CD4-positive, alpha-beta memory T cell (primary cell): ENCODE measurements around the gene RHOA. TPM values are rescaled to one million over a fixed set of nuclear protein-coding genes. Genes with fewer than 3 reads are reported as not detected.

Experiments used
- CTCF ChIA-PET: fragments of 350-600 bp; sonication (Branson Sonifier 250); formaldehyde crosslinking; loops from one replicate; lab custom pipeline; 2021; ENCODE audit warnings: inconsistent platforms; ENCODE audit not compliant: partially characterized antibody; lab: Charles Lee
- POLR2A ChIA-PET: fragments of 350-600 bp; sonication (Branson Sonifier 250); formaldehyde crosslinking; loops from one replicate; lab custom pipeline; 2021; ENCODE audit not compliant: partially characterized antibody; lab: Charles Lee
- DNase-seq, 5 donors: peaks; one replicate each; pipeline versions ENCODE4 v3.0.0 to v3.0.0-alpha.2; 2020 to 2022; ENCODE audit warnings: mixed read lengths in 1 of 5
- H3K27ac ChIP-seq: one replicate; pipeline ENCODE4 v1.7.0; 2013; ENCODE audit warnings: low read depth, low read length
- H3K27me3 ChIP-seq: 2 replicates; pipeline ENCODE4 v1.7.0; 2013; ENCODE audit warnings: mild to moderate bottlenecking, low read length, moderate library complexity; ENCODE audit not compliant: insufficient read depth
- H3K36me3 ChIP-seq: 2 replicates; pipeline ENCODE4 v1.7.0; 2013; ENCODE audit warnings: mild to moderate bottlenecking, low read length, moderate library complexity; ENCODE audit not compliant: insufficient read depth
- H3K4me1 ChIP-seq: 2 replicates; pipeline ENCODE4 v1.7.0; 2013; ENCODE audit warnings: mild to moderate bottlenecking, low read length, moderate library complexity; ENCODE audit not compliant: insufficient read depth
- H3K4me3 ChIP-seq, 2 donors: one replicate each; pipeline ENCODE4 v1.7.0; 2013; ENCODE audit warnings: low read length in 2 of 2, mild to moderate bottlenecking in 1 of 2
- H3K9me3 ChIP-seq, 2 donors: one replicate each; pipeline ENCODE4 v1.7.0; 2013; ENCODE audit warnings: low read length in 2 of 2, control low read depth in 1 of 2; ENCODE audit not compliant: control insufficient read depth in 1 of 2
- H3K27ac Mint-ChIP-seq, 7 donors: one replicate each; pipeline ENCODE4 v1.8.0; 2020 to 2021; ENCODE audit warnings: mixed read lengths in 7 of 7, mild to moderate bottlenecking in 6 of 7, inconsistent platforms in 3 of 7, moderate library complexity in 3 of 7
- H3K27me3 Mint-ChIP-seq, 2 donors: one replicate each; pipeline ENCODE4 v1.8.0; 2020 to 2021; ENCODE audit warnings: mixed read lengths in 2 of 2
- H3K36me3 Mint-ChIP-seq, 2 donors: one replicate each; pipeline ENCODE4 v1.8.0; 2020 to 2021; ENCODE audit warnings: mixed read lengths in 2 of 2, inconsistent platforms in 1 of 2, mild to moderate bottlenecking in 1 of 2
- H3K4me1 Mint-ChIP-seq, 4 donors: one replicate each; pipeline ENCODE4 v1.8.0; 2020 to 2021; ENCODE audit warnings: mixed read lengths in 4 of 4, mild to moderate bottlenecking in 1 of 4
- H3K4me3 Mint-ChIP-seq, 8 donors: one replicate each; pipeline ENCODE4 v1.8.0; 2020 to 2021; ENCODE audit warnings: mixed read lengths in 8 of 8, mild to moderate bottlenecking in 7 of 8, moderate library complexity in 6 of 8, inconsistent platforms in 3 of 8
- H3K9me3 Mint-ChIP-seq, 8 donors: one replicate each; pipeline ENCODE4 v1.8.0; 2020 to 2021; ENCODE audit warnings: mixed read lengths in 8 of 8, mild to moderate bottlenecking in 5 of 8, inconsistent platforms in 3 of 8, moderate library complexity in 1 of 8
- intact Hi-C: fragments of 100-400 bp; cut with micrococcal nuclease; formaldehyde crosslinking; loops from one replicate; pipeline ENCODE4 v1.15.1; 2023
- polyA plus RNA-seq, 2 donors: library from polyadenylated mRNA; unstranded; fragments of 300-500 nt; fragmentation: Illumina TruSeq; gene quantifications; one replicate each; pipeline ENCODE4 v1.2.3, GENCODE V29; 2021
- total RNA-seq, 2 experiments: library from RNA; stranded (reverse); gene quantifications; one replicate each; pipeline ENCODE4 v1.2.3, GENCODE V29; 2021

Gene RHOA
- total and polyA plus RNA-seq, 4 experiments from 2014 or later, result 246 to 784 (median 443) TPM

DNA sequence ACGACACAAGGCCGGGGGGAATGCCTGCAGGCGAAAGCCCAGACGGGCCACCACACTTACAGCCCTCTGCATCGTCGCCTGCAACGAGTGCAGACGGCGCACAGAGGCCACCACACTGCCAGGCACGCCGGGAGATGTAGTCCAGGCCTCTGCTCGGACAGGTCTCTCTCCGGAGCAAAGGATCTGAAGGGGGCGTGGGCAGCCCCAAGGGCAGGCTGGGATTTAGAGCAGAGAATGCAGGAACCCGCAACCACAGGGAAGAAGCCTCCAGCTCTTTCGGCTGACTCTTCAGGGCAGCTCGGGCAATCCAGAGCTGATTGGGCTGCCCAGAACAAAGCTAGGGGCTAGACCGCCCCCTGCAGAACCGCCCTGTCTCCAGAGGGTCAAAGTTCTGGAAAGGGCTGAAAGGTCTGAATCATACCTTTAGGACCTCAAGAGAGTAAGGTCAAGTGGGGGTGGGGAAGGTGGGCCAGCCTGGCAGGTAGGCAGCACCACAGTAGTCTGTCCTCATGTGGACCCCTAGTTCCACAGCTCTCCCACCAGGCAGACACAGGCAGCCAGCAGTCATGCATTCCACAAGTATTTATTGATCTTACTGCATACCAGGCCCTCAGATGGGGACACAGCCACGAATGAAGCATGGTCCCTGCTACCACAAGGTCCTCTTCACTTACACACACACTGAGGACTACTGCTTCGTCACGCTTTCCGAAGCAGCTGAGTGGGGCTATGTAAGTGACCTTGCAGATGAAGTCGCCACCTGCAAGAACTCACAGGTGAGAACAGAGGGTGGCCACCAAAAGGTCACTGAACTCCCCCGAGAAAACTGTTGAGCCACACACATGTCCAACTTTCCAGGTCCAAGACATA, 10.8 kb upstream of the RHOA start, which contains the start of gene AMT:
AMT (minus strand) TSS at position 95 of the 870 bp plus-strand sequence; CDS start at position 72, 23 bp downstream.
- peak within 1 kb of the TSS in 1 of 8 donors; percentile 35 for H3K4me3 Mint-ChIP-seq
- Histone ChIP-seq H3K36me3 (peaks cover 5% of the 10 kb centered on the region), H3K4me3 (no peak within 1 kb of the TSS), H3K27me3 (no peaks in the 10 kb centered on the region), H3K9me3 (no peaks in the 10 kb centered on the region), H3K27ac (no peak within 1 kb of the TSS), H3K4me1 (peaks cover 13% of the 10 kb centered on the region)
- ChIA-PET POLR2A (interaction anchor here (0.9 to 4.0 kb wide), 2 partner anchors 10 to 83 kb away, joined by 4 to 23 read pairs; partner anchors contain the start of genes RHOA, TCTA and USP4), CTCF (interaction anchor here (3.7 kb wide), 1 partner anchor 26 kb away, joined by 11 read pairs; no protein-coding TSS in a partner anchor)
- no peak for DNase-seq
- intact Hi-C loops, result no loop called here
- no peaks in the 10 kb centered on the region for H3K27me3 Mint-ChIP-seq
- no peaks in the 10 kb centered on the region for H3K9me3 Mint-ChIP-seq
- peaks cover 10 to 15% of the 10 kb centered on the region in 2 donors for H3K36me3 Mint-ChIP-seq
- H3K4me1 Mint-ChIP-seq, result peaks cover 18 to 50% (median 33%) of the 10 kb centered on the region in 4 donors
- H3K27ac Mint-ChIP-seq, result peak within 1 kb of the TSS in 5 of 7 donors; percentile 29 to 83 (median 61)

- peaks cover 10 to 15% of the 10 kb centered on the region in 2 donors for H3K36me3 Mint-ChIP-seq
- CTCF ChIA-PET, result interaction anchor here (3.7 kb wide), 1 partner anchor 27 kb away, joined by 11 read pairs; no protein-coding TSS in a partner anchor
These were observed 10.2 kb upstream of the RHOA start for GRCh38 chr3:49421890-49422378.

DNA sequence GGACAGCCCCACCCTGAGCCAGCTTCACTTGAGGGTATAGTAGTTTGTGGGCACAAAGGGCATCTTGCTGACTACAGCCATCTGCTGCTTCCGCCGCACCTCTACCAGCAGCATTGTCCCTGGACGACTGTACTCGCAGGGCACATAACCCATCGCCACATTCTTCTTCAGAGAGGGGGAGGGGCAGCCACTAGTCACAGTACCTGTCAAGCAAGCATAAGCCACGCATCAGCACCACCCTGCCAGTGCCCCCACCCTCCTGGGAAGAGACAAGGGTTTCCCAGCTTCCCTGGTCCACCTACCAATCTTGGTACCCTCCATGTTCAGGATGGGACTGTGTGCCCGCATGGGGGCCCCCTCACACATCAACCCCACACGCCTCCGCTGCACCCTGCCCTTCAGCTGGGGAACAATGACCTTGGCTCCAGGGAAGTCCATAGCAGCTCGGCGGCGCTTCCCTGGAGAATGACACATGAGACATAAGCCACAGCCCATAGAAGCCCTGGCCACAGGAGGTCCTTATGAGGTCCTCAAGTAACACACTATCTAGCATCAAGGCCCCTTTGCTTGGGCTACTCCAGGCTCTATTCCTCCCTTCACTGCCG, 5.8 kb upstream of the RHOA start:
- POLR2A ChIA-PET, result interaction anchor here (1.2 to 7.6 kb wide), 7 partner anchors 8 to 78 kb away, joined by 5 to 179 read pairs (median 14); partner anchors contain the start of genes GPX1, NICN1 and USP4
- peaks cover 5% of the 10 kb centered on the region for H3K36me3 ChIP-seq
- H3K4me1 Mint-ChIP-seq, result peaks cover 41 to 71% (median 57%) of the 10 kb centered on the region in 4 donors
- no peak for DNase-seq
- peak overlapping the region; percentile 80 to 96 (median 91) for H3K27ac Mint-ChIP-seq
- H3K4me3 ChIP-seq, result no peak overlapping the region
- H3K9me3 Mint-ChIP-seq, result no peaks in the 10 kb centered on the region
- intact Hi-C loops, result loop anchor here (10.0 kb wide), 2 partner anchors 257 to 517 kb away; partner anchors contain the start of gene APEH
- H3K9me3 ChIP-seq, result no peaks in the 10 kb centered on the region
- peak overlapping the region in 7 of 8 donors; percentile 4 to 90 (median 45) for H3K4me3 Mint-ChIP-seq
- H3K36me3 Mint-ChIP-seq, result peaks cover 3 to 19% of the 10 kb centered on the region in 2 donors
- no peaks in the 10 kb centered on the region for H3K27me3 Mint-ChIP-seq
- H3K4me1 ChIP-seq, result peaks cover 53% of the 10 kb centered on the region
- peak overlapping the region; percentile 78 for H3K27ac ChIP-seq
- CTCF ChIA-PET, result interaction anchor here (0.5 to 3.4 kb wide), 5 partner anchors 11 to 503 kb away, joined by 3 to 46 read pairs (median 7); partner anchors contain the start of gene NICN1
- no peaks in the 10 kb centered on the region for H3K27me3 ChIP-seq

More at GRCh38 chr3:49421890-49422378, 10.2 kb upstream of the RHOA start:
- H3K4me1 Mint-ChIP-seq, result peaks cover 24 to 56% (median 38%) of the 10 kb centered on the region in 4 donors
- H3K9me3 Mint-ChIP-seq, result no peaks in the 10 kb centered on the region
- peak overlapping the region in 1 of 7 donors; percentile 15 for H3K27ac Mint-ChIP-seq
- no peak for DNase-seq
- no peak overlapping the region for H3K4me3 Mint-ChIP-seq
- Histone ChIP-seq H3K9me3 (no peaks in the 10 kb centered on the region), H3K4me1 (peaks cover 20% of the 10 kb centered on the region), H3K36me3 (peaks cover 5% of the 10 kb centered on the region), H3K4me3 (no peak overlapping the region), H3K27ac (no peak overlapping the region), H3K27me3 (no peaks in the 10 kb centered on the region)
- intact Hi-C loops, result no loop called here
- POLR2A ChIA-PET, result interaction anchor here (0.5 to 4.0 kb wide), 3 partner anchors 10 to 383 kb away, joined by 3 to 23 read pairs (median 4); partner anchors contain the start of genes RHOA, TCTA and USP4
- H3K27me3 Mint-ChIP-seq, result no peaks in the 10 kb centered on the region

- H3K27me3 Mint-ChIP-seq, result no peaks in the 10 kb centered on the region
- intact Hi-C loops, result loop anchor here (1.0 to 10.0 kb wide), 3 partner anchors 12 to 518 kb away; partner anchors contain the start of genes APEH and NICN1
- peaks cover 5% of the 10 kb centered on the region for H3K36me3 ChIP-seq
- no peaks in the 10 kb centered on the region for H3K9me3 ChIP-seq
- H3K27ac ChIP-seq, result peak overlapping the region; percentile 78
- H3K36me3 Mint-ChIP-seq, result peaks cover 3 to 22% of the 10 kb centered on the region in 2 donors
- DNase-seq, result no peak
- H3K4me3 ChIP-seq, result peak overlapping the region in 1 of 2 donors; percentile 37
- peak overlapping the region; percentile 93 to 99 (median 96) for H3K27ac Mint-ChIP-seq
- H3K4me1 Mint-ChIP-seq, result peaks cover 43 to 77% (median 60%) of the 10 kb centered on the region in 4 donors
- no peaks in the 10 kb centered on the region for H3K27me3 ChIP-seq
- H3K9me3 Mint-ChIP-seq, result peaks cover 0 to 2% (median 0%) of the 10 kb centered on the region in 8 donors
- ChIA-PET CTCF (interaction anchor here (0.6 to 3.4 kb wide), 10 partner anchors 9 to 246 kb away, joined by 3 to 46 read pairs (median 6); partner anchors contain the start of genes KLHDC8B, NICN1 and USP4), POLR2A (interaction anchor here (0.7 to 7.6 kb wide), 13 partner anchors 9 to 396 kb away, joined by 3 to 179 read pairs (median 12); partner anchors contain the start of genes DAG1, GPX1, IMPDH2 and NICN1)
- peak overlapping the region; percentile 67 to 90 (median 80) for H3K4me3 Mint-ChIP-seq
- H3K4me1 ChIP-seq, result peaks cover 56% of the 10 kb centered on the region
These were observed 5.1 kb upstream of the RHOA start for GRCh38 chr3:49416867-49417266.

- Histone ChIP-seq H3K9me3 (no peaks in the 10 kb centered on the region), H3K27me3 (no peaks in the 10 kb centered on the region), H3K27ac (peak overlapping the region; percentile 78), H3K36me3 (peaks cover 5% of the 10 kb centered on the region), H3K4me3 (peak overlapping the region in 1 of 2 donors; percentile 37), H3K4me1 (peaks cover 56% of the 10 kb centered on the region)
- DNase-seq, result peak; percentile 68 to 96 (median 74)
- CTCF ChIA-PET, result interaction anchor here (0.8 to 3.4 kb wide), 16 partner anchors 10 to 255 kb away, joined by 3 to 46 read pairs (median 5); partner anchors contain the start of genes DAG1, GPX1, KLHDC8B and NICN1
- H3K4me3 Mint-ChIP-seq, result peak overlapping the region; percentile 67 to 90 (median 80)
- peaks cover 43 to 76% (median 60%) of the 10 kb centered on the region in 4 donors for H3K4me1 Mint-ChIP-seq
- POLR2A ChIA-PET, result interaction anchor here (0.7 to 7.6 kb wide), 14 partner anchors 8 to 395 kb away, joined by 3 to 179 read pairs (median 11); partner anchors contain the start of genes AMIGO3, DAG1, GPX1 and IMPDH2
- peak overlapping the region; percentile 93 to 99 (median 96) for H3K27ac Mint-ChIP-seq
- H3K9me3 Mint-ChIP-seq, result peaks cover 0 to 2% (median 0%) of the 10 kb centered on the region in 8 donors
- intact Hi-C loops, result loop anchor here (1.0 to 10.0 kb wide), 4 partner anchors 13 to 519 kb away; partner anchors contain the start of genes APEH and NICN1
- peaks cover 3 to 24% of the 10 kb centered on the region in 2 donors for H3K36me3 Mint-ChIP-seq
- no peaks in the 10 kb centered on the region for H3K27me3 Mint-ChIP-seq
These were observed 4.3 kb upstream of the RHOA start for GRCh38 chr3:49415931-49416601.
